Sigmoid colon (tissue), 4 donors: ENCODE results near the gene BRSK1.

Experiments
- CTCF ChIP-seq, 4 experiments: fragments of 450-650 bp in 3 of 4; fragments of 200-600 bp in 1 of 4; IDR thresholded peaks; one replicate each; pipeline ENCODE4 v1.5.1; 2016 to 2019; ENCODE audit warnings: antibody characterized with exemption in 4 of 4, mild to moderate bottlenecking in 3 of 4, moderate library complexity in 2 of 4
- EP300 ChIP-seq, 4 donors: sonication (generic); formaldehyde crosslinking; IDR thresholded peaks; one replicate each; pipeline ENCODE4 v1.6.1; 2017; ENCODE audit warnings: antibody characterized with exemption in 4 of 4
- POLR2A ChIP-seq, 2 donors: fragments of 450-650 bp; IDR thresholded peaks; one replicate each; pipeline ENCODE4 v1.6.1; 2016; ENCODE audit warnings: antibody characterized with exemption in 2 of 2, mild to moderate bottlenecking in 2 of 2, moderate library complexity in 2 of 2
- POLR2AphosphoS5 ChIP-seq, 4 donors: sonication (generic); formaldehyde crosslinking; IDR thresholded peaks; one replicate each; pipeline ENCODE4 v1.6.1; 2017; ENCODE audit warnings: antibody characterized with exemption in 4 of 4

GRCh38 chr19:55341171-55341588, 57.4 kb downstream of the BRSK1 start:
- TF ChIP-seq CTCF (IDR thresholded peaks at IDR 0.05) (no peak), POLR2AphosphoS5 (IDR thresholded peaks at IDR 0.05) (peak in 3 of 4 donors; percentile 8 to 29 (median 23)), POLR2A (IDR thresholded peaks at IDR 0.05) (no peak), EP300 (IDR thresholded peaks at IDR 0.05) (no peak)
